Calu3 (cell line): ENCODE measurements around the gene ST6GALNAC6. TPM values are rescaled to one million over a fixed set of nuclear protein-coding genes. Genes with fewer than 3 reads are reported as not detected.

Experiments
- BruUV-seq: library from RNA; stranded (reverse); fragments of 400-500 nt; replicated peaks from 2 replicates; lab custom pipeline; 2021; lab: Mats Ljungman, UMichigan
- CTCF ChIA-PET: fragments of 300-600 bp; sonication (Branson Sonifier 250); formaldehyde crosslinking; loops from one replicate; lab custom pipeline; 2022; ENCODE audit warnings: antibody characterized with exemption; lab: Charles Lee
- DNase-seq: peaks from one replicate; pipeline ENCODE4 v3.0.0; 2022
- H3K27ac Mint-ChIP-seq: one replicate; pipeline ENCODE4 v1.8.0; 2022; ENCODE audit warnings: mixed read lengths; ENCODE audit not compliant: unreplicated experiment
- H3K27me3 Mint-ChIP-seq: one replicate; pipeline ENCODE4 v1.8.0; 2022; ENCODE audit warnings: mixed read lengths; ENCODE audit not compliant: unreplicated experiment
- H3K36me3 Mint-ChIP-seq: one replicate; pipeline ENCODE4 v1.8.0; 2022; ENCODE audit warnings: mild to moderate bottlenecking, moderate library complexity, mixed read lengths; ENCODE audit not compliant: insufficient read depth, unreplicated experiment
- H3K4me1 Mint-ChIP-seq: one replicate; pipeline ENCODE4 v1.8.0; 2022; ENCODE audit warnings: mild to moderate bottlenecking, low read depth, mixed read lengths; ENCODE audit not compliant: unreplicated experiment
- H3K4me3 Mint-ChIP-seq: one replicate; pipeline ENCODE4 v1.8.0; 2022; ENCODE audit warnings: mild to moderate bottlenecking, low read depth, moderate library complexity, mixed read lengths; ENCODE audit not compliant: unreplicated experiment
- H3K9me3 Mint-ChIP-seq: one replicate; pipeline ENCODE4 v1.8.0; 2022; ENCODE audit warnings: low read depth, mixed read lengths; ENCODE audit not compliant: unreplicated experiment
- CTCF ChIP-seq: fragments of 200-600 bp; IDR thresholded peaks from one replicate; pipeline ENCODE4 v1.8.0; 2022; ENCODE audit warnings: antibody characterized with exemption; ENCODE audit not compliant: unreplicated experiment
- intact Hi-C: fragments of 100-400 bp; cut with micrococcal nuclease; formaldehyde crosslinking; loops from one replicate; pipeline ENCODE4 v1.10.0; 2022; ENCODE audit not compliant: unreplicated experiment
- total RNA-seq: library from RNA; stranded (reverse); gene quantifications from 2 replicates; pipeline ENCODE4 v1.2.3, GENCODE V29; 2022

The ST6GALNAC6 gene
- total RNA-seq, 1 experiment from 2014 or later: 9.1 TPM

GRCh38 chr9:127927201-127927987 lies 28.0 kb upstream of the ST6GALNAC6 start:
- Mint-ChIP-seq H3K27me3 (peaks cover 25% of the 10 kb centered on the region), H3K4me3 (peak overlapping the region; percentile 37), H3K9me3 (no peaks in the 10 kb centered on the region), H3K4me1 (peaks cover 10% of the 10 kb centered on the region), H3K36me3 (peaks cover 26% of the 10 kb centered on the region), H3K27ac (no peak overlapping the region)
- CTCF ChIA-PET: no interaction called here
- no TSS peak for BruUV-seq
- intact Hi-C loops: no loop called here
- no peak for DNase-seq
- TF ChIP-seq CTCF: no peak

- CTCF ChIA-PET: no interaction called here
- no TSS peak for BruUV-seq
- peaks cover 10% of the 10 kb centered on the region for H3K4me1 Mint-ChIP-seq
- H3K9me3 Mint-ChIP-seq: no peaks in the 10 kb centered on the region
- intact Hi-C loops: no loop called here
- TF ChIP-seq CTCF: no peak
- no peak overlapping the region for H3K27ac Mint-ChIP-seq
- H3K4me3 Mint-ChIP-seq: peak overlapping the region; percentile 37
- H3K36me3 Mint-ChIP-seq: peaks cover 27% of the 10 kb centered on the region
- peaks cover 25% of the 10 kb centered on the region for H3K27me3 Mint-ChIP-seq
- no peak for DNase-seq
Measured at GRCh38 chr9:127926906-127927200, 27.4 kb upstream of the ST6GALNAC6 start.

- no peak for DNase-seq
- Mint-ChIP-seq H3K4me1 (peaks cover 3% of the 10 kb centered on the region), H3K27me3 (peaks cover 25% of the 10 kb centered on the region), H3K9me3 (no peaks in the 10 kb centered on the region), H3K4me3 (no peak overlapping the region), H3K36me3 (peaks cover 24% of the 10 kb centered on the region), H3K27ac (no peak overlapping the region)
- intact Hi-C loops: no loop called here
- BruUV-seq: no TSS peak
- no peak for TF ChIP-seq CTCF
- CTCF ChIA-PET: interaction anchor here (0.7 kb wide), 2 partner anchors 170 to 445 kb away, joined by 4 read pairs; no protein-coding TSS in a partner anchor
Measured at GRCh38 chr9:127925959-127926905, 26.8 kb upstream of the ST6GALNAC6 start.

GRCh38 chr9:127924736-127925444 lies 25.5 kb upstream of the ST6GALNAC6 start:
- Mint-ChIP-seq H3K9me3 (no peaks in the 10 kb centered on the region), H3K27me3 (peaks cover 25% of the 10 kb centered on the region), H3K4me1 (no peaks in the 10 kb centered on the region), H3K4me3 (no peak overlapping the region), H3K36me3 (peaks cover 16% of the 10 kb centered on the region), H3K27ac (no peak overlapping the region)
- BruUV-seq: no TSS peak
- intact Hi-C loops: no loop called here
- no peak for TF ChIP-seq CTCF
- CTCF ChIA-PET: interaction anchor here (0.6 kb wide), 1 partner anchor 333 kb away, joined by 3 read pairs; no protein-coding TSS in a partner anchor
- DNase-seq: no peak
